Peyer's patch (tissue), 4 donors: ENCODE results near the gene IL10RB.

Source experiments
- CTCF ChIP-seq, 6 experiments: fragments of 450-650 bp in 4 of 6; fragments of 200-600 bp in 2 of 6; sonication (generic) in 1 of 6; IDR thresholded peaks; one replicate each; pipeline ENCODE4 v1.5.1; 2017 to 2019; ENCODE audit warnings: antibody characterized with exemption in 6 of 6, mild to moderate bottlenecking in 3 of 6, moderate library complexity in 1 of 6
- POLR2A ChIP-seq, 2 donors: fragments of 450-650 bp; IDR thresholded peaks; one replicate each; pipeline ENCODE4 v1.5.1; 2017; ENCODE audit warnings: antibody characterized with exemption in 2 of 2, mild to moderate bottlenecking in 2 of 2, moderate library complexity in 2 of 2

DNA sequence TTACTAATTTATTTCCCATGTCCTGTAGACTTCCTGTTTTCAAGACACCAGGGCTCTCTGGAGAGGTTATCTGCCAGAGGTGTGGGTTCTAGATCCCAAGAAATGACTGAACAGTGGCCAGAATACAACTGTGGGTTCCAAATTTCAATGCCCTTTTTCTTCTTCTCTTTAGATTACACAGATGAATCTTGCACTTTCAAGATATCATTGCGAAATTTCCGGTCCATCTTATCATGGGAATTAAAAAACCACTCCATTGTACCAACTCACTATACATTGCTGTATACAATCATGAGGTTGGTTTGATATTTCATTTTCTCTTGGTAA, 21.4 kb upstream of the IL10RB start:
- TF ChIP-seq CTCF (IDR thresholded peaks at IDR 0.05) (no peak), POLR2A (IDR thresholded peaks at IDR 0.05) (no peak)
